K562 (cell line): ENCODE data around the gene GHRL. TPM values are rescaled to one million over a fixed set of nuclear protein-coding genes. Genes with fewer than 3 reads are reported as not detected.

ENCODE experiments used
- ATAC-seq: fragments of 200-7000 bp; cut with Tn5 transposase; 3 replicates; pipeline ENCODE4 v1.9.1; 2020; ENCODE audit warnings: moderate library complexity
- BruUV-seq: library from RNA; stranded (reverse); fragments of 400-500 nt; replicated peaks from 2 replicates; lab custom pipeline; 2021; lab: Mats Ljungman, UMichigan
- CTCF ChIA-PET: fragments of 300-600 bp; formaldehyde crosslinking; extraction: SDS; loops from one replicate; lab custom pipeline; 2021; ENCODE audit warnings: low intra/inter-chr PET ratio; lab: Yijun Ruan, JAX
- POLR2A ChIA-PET: fragments of 300-600, 350-650 bp; sonication (Branson Sonifier 250); formaldehyde crosslinking; extraction: SDS; loops from one replicate; lab custom pipeline; 2021; ENCODE audit warnings: antibody characterized with exemption, inconsistent platforms; lab: Yijun Ruan, JAX
- DNase-seq, 4 experiments: peaks; one replicate each; pipeline versions ENCODE4 v3.0.0 to v3.0.0-alpha.2; 2011 to 2018; ENCODE audit warnings: low spot score in 3 of 4, mixed read lengths in 3 of 4; ENCODE audit errors: extremely low read depth in 1 of 4
- FAIRE-seq: peaks from 2 replicates; lab custom pipeline; 2011; peaks lifted over from hg19 to GRCh38; lab: Jason Lieb, UNC
- H2AFZ ChIP-seq: 2 replicates; pipeline ENCODE4 v1.6.0; 2011; ENCODE audit warnings: low read depth, low read length, control low read depth, inconsistent platforms
- H3K27ac ChIP-seq: fragments of 200-600 bp; 3 replicates; pipeline ENCODE4 v1.8.0; 2011; ENCODE audit warnings: low read depth, mild to moderate bottlenecking, control low read depth, inconsistent platforms, low read length, moderate library complexity, mixed read lengths; ENCODE audit errors: extremely low read depth
- H3K27me3 ChIP-seq, 2 experiments: fragments of 300-600 bp in 1 of 2; 2 replicates in 1 of 2; 3 replicates in 1 of 2; pipeline versions ENCODE4 v1.6.0 to v1.8.0; 2011; ENCODE audit warnings: inconsistent platforms in 2 of 2, low read length in 2 of 2, mild to moderate bottlenecking in 1 of 2, mixed read lengths in 1 of 2, moderate library complexity in 1 of 2; ENCODE audit not compliant: control insufficient read depth in 2 of 2, insufficient read depth in 2 of 2
- H3K36me3 ChIP-seq: fragments of 300-600 bp; 3 replicates; pipeline ENCODE4 v1.8.0; 2011; ENCODE audit warnings: mild to moderate bottlenecking, low read length, inconsistent platforms; ENCODE audit not compliant: control insufficient read depth, insufficient read depth
- H3K4me1 ChIP-seq, 2 experiments: fragments of 200-600 bp in 1 of 2; replicated peaks in 1 of 2; 2 replicates in 1 of 2; 3 replicates in 1 of 2; pipeline versions ENCODE4 v1.5.1 to v1.8.0; 2011; ENCODE audit warnings: inconsistent platforms in 2 of 2, low read length in 2 of 2, mild to moderate bottlenecking in 1 of 2, mixed read lengths in 1 of 2, moderate library complexity in 1 of 2; ENCODE audit not compliant: control insufficient read depth in 2 of 2, insufficient read depth in 2 of 2
- H3K4me2 ChIP-seq: 2 replicates; pipeline ENCODE4 v1.6.1; 2011; ENCODE audit warnings: low read length, control low read depth, inconsistent platforms, mixed read lengths; ENCODE audit not compliant: insufficient read depth
- H3K4me3 ChIP-seq: fragments of 200-600 bp; sonication (generic), shearing (Covaris generic); 2 replicates; pipeline ENCODE4 v1.5.1; 2016; ENCODE audit warnings: control low read depth, inconsistent platforms
- H3K79me2 ChIP-seq: fragments of 200-600 bp; 3 replicates; pipeline ENCODE4 v1.8.0; 2011; ENCODE audit warnings: low read length, inconsistent platforms; ENCODE audit not compliant: control insufficient read depth, insufficient read depth
- H3K9ac ChIP-seq, 2 experiments: 2 replicates each; pipeline versions ENCODE4 v1.6.0 to v1.6.1; 2011; ENCODE audit warnings: low read depth in 2 of 2, low read length in 2 of 2, control low read depth in 1 of 2, inconsistent platforms in 1 of 2, mild to moderate bottlenecking in 1 of 2, mixed read lengths in 1 of 2; ENCODE audit not compliant: insufficient read depth in 1 of 2
- H3K9me1 ChIP-seq: one replicate; pipeline ENCODE4 v1.6.0; 2011; ENCODE audit warnings: inconsistent platforms, mild to moderate bottlenecking, low read length, moderate library complexity; ENCODE audit not compliant: control insufficient read depth, insufficient read depth
- H3K9me3 ChIP-seq: replicated peaks from 2 replicates; pipeline ENCODE4 v1.5.1; 2011; ENCODE audit warnings: low read depth, low read length, inconsistent platforms; ENCODE audit not compliant: control insufficient read depth, insufficient read depth
- H4K20me1 ChIP-seq: replicated peaks from 2 replicates; pipeline ENCODE4 v1.6.1; 2011; ENCODE audit warnings: low read length, inconsistent platforms, mixed read lengths; ENCODE audit not compliant: control insufficient read depth, insufficient read depth
- ARID1B ChIP-seq: fragments of 450-650 bp; IDR thresholded peaks from 2 replicates; pipeline ENCODE4 v1.6.1; 2016; ENCODE audit warnings: antibody characterized with exemption, mild to moderate bottlenecking, inconsistent platforms
- ARID4B ChIP-seq: sonication (generic); formaldehyde crosslinking; IDR thresholded peaks from 2 replicates; pipeline ENCODE4 v1.8.0; 2022; ENCODE audit warnings: mild to moderate bottlenecking, missing genetic modification reagents
- BHLHE40 ChIP-seq: IDR thresholded peaks from 2 replicates; pipeline ENCODE4 v1.6.1; 2011; ENCODE audit warnings: low read length, improper control_type of control experiment
- KAT7 ChIP-seq: sonication (generic); formaldehyde crosslinking; IDR thresholded peaks from 2 replicates; pipeline ENCODE4 v1.8.0; 2022; ENCODE audit warnings: missing genetic modification reagents, mild to moderate bottlenecking, borderline replicate concordance
- MTF1 ChIP-seq: fragments of 250-450 bp; sonication (Bioruptor Pico); IDR thresholded peaks from 2 replicates; pipeline ENCODE4 v1.9.0; 2021; ENCODE audit warnings: moderate library complexity, mild to moderate bottlenecking, inconsistent platforms, borderline replicate concordance
- TAF1 ChIP-seq: IDR thresholded peaks from 2 replicates; pipeline ENCODE4 v1.6.1; 2011; ENCODE audit warnings: mild to moderate bottlenecking, low read length, moderate library complexity; ENCODE audit not compliant: insufficient read depth, control insufficient read depth, severe bottlenecking; ENCODE audit errors: extremely low read depth
- USF1 ChIP-seq: sonication (generic); formaldehyde crosslinking; IDR thresholded peaks from 2 replicates; pipeline ENCODE4 v1.9.0; 2022; ENCODE audit warnings: mild to moderate bottlenecking, missing genetic modification reagents
- ZFP1 ChIP-seq: fragments of 450-650 bp; formaldehyde crosslinking; IDR thresholded peaks from 2 replicates; pipeline ENCODE4 v1.4.0; 2020; ENCODE audit warnings: mild to moderate bottlenecking, mixed read lengths
- ZNF3 ChIP-seq: fragments of 250-450 bp; sonication (Bioruptor Pico); IDR thresholded peaks from 2 replicates; pipeline ENCODE4 v1.5.0; 2021; ENCODE audit warnings: mild to moderate bottlenecking, moderate library complexity
- WGBS: fragments of 100-300 bp; shearing (Covaris generic); methylation state at CpG from one replicate; pipeline ENCODE4 v1.1.6; 2016; ENCODE audit warnings: low coverage, mixed read lengths; ENCODE audit not compliant: insufficient coverage; ENCODE audit errors: missing lambda C conversion rate; 5-methylcytosine and 5-hydroxymethylcytosine counted together
- in situ Hi-C: fragments of 300-500 bp; cut with MboI; formaldehyde crosslinking; loops from 4 replicates; pipeline ENCODE4 v1.15.0; 2018; ENCODE audit warnings: inconsistent platforms, mixed read lengths
- intact Hi-C: fragments of 100-400 bp; cut with micrococcal nuclease; formaldehyde crosslinking; loops from 2 replicates; pipeline ENCODE4 v1.14.2; 2022
- polyA plus RNA-seq, 8 experiments: library from polyadenylated mRNA; depleted of rRNA in 4 of 8; stranded (reverse) in 5 of 8; unstranded in 3 of 8; fragments of >200 nt; fragmentation: Nextera tagmentation in 2 of 8; fragmentation: Illumina TruSeq in 1 of 8; extraction: Ambion mirVana in 2 of 8; extraction: Trizol in 1 of 8; gene quantifications; 2 replicates each; pipeline versions ENCODE4 v1.2.1 to v1.2.3, GENCODE V29; 2011 to 2014; ENCODE audit warnings: inconsistent platforms in 1 of 8, missing spikeins in 1 of 8
- total RNA-seq, 7 experiments: library from RNA; depleted of rRNA in 6 of 7; stranded (reverse); fragments of >200 nt in 6 of 7; fragmentation: Illumina TruSeq in 2 of 7; extraction: Trizol in 2 of 7; gene quantifications; 2 replicates each; pipeline versions ENCODE4 v1.2.1 to v1.2.3, GENCODE V29; 2011 to 2021; ENCODE audit warnings: low replicate concordance in 1 of 7

GHRL gene
- total and polyA plus RNA-seq, 9 of the 15 experiments (the other 6 are each of a cell fraction or from before 2014, with no cell fraction given) = 0.08 to 0.29 (median 0.15) TPM; not detected in 5

DNA sequence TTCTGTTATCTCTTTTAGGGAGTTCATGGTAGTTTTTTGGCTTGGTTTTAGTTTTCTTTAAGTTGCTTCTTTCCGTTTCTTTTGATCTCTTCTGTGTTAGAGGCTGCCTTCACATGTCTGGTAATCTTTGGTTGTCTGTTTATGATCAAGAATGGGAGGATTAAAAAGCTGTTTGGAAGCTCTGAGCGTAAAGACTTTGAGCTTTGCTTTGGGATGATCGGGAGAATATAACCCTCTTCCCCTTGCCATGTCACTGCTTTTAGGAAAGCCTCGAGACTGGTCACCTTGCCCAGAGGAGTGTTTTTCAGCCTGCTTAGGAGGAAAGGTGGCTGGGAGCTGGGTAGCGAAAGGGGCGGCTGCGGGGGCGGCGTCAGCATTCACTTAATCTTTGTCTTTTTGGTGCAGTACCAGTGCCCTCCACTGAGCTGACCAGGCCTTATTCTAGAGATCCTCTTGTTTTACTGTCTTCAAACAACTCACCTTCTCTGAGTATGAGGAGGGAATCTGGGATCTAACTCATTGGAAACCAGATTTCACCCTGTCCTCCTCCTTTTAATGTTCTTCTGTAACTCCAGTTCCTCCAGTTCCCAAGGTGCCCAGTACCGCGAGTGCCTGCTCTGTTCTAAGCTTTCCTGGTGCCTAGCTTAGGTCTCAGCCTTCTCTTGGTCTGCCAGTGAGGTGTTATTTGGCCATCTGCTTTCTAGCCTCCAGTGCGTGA, 28.9 kb downstream of the GHRL start:
- peaks cover 93% of the 10 kb centered on the region for H3K36me3 ChIP-seq
- peak overlapping the region; percentile 55 for H3K4me2 ChIP-seq
- BruUV-seq = no TSS peak
- peak overlapping the region in 1 of 2 experiments; percentile 65; a peak in 1 of 4 replicates for H3K9ac ChIP-seq
- peak overlapping the region; percentile 33; the same call in 1 of the 2 replicates for H2AFZ ChIP-seq
- ChIA-PET CTCF (no interaction called here), POLR2A (interaction anchor here (0.5 to 3.1 kb wide), 13 partner anchors 9 to 471 kb away, joined by 3 to 16 read pairs (median 5); partner anchors contain the start of genes ARPC4, GHRL, SEC13 and TATDN2)
- peaks cover 7 to 10% of the 10 kb centered on the region in 2 experiments; a peak in 4 of 5 replicates for H3K4me1 ChIP-seq
- peak overlapping the region; percentile 40; the same call in 2 of the 3 replicates for H3K27ac ChIP-seq
- peaks cover 8% of the 10 kb centered on the region for H4K20me1 ChIP-seq
- no peaks in the 10 kb centered on the region for H3K9me1 ChIP-seq
- in situ Hi-C loops = no loop called here
- peak; percentile 88 for FAIRE-seq
- peak; percentile 74 to 82 (median 77) for DNase-seq
- peaks cover 70% of the 10 kb centered on the region for H3K79me2 ChIP-seq
- WGBS = 44% methylated on average over 12 of the region's 12 CpGs
- peak; percentile 99 for ATAC-seq
- H3K9me3 ChIP-seq = no peaks in the 10 kb centered on the region
- no peaks in the 10 kb centered on the region for H3K27me3 ChIP-seq
- H3K4me3 ChIP-seq = no peak overlapping the region
- intact Hi-C loops = no loop called here
- TF ChIP-seq KAT7 (CRISPR knock-in tag) (no peak), ZFP1 (no peak), BHLHE40 (no peak), ZNF3 (CRISPR knock-in tag) (peak; percentile 24; the same call in 1 of the 2 replicates), ARID4B (no peak), TAF1 (no peak), ARID1B (peak; percentile 35), USF1 (CRISPR knock-in tag) (no peak), MTF1 (CRISPR knock-in tag) (no peak)
